Measurements from ENCODE around the gene USP5.

USP5 gene

DNA sequence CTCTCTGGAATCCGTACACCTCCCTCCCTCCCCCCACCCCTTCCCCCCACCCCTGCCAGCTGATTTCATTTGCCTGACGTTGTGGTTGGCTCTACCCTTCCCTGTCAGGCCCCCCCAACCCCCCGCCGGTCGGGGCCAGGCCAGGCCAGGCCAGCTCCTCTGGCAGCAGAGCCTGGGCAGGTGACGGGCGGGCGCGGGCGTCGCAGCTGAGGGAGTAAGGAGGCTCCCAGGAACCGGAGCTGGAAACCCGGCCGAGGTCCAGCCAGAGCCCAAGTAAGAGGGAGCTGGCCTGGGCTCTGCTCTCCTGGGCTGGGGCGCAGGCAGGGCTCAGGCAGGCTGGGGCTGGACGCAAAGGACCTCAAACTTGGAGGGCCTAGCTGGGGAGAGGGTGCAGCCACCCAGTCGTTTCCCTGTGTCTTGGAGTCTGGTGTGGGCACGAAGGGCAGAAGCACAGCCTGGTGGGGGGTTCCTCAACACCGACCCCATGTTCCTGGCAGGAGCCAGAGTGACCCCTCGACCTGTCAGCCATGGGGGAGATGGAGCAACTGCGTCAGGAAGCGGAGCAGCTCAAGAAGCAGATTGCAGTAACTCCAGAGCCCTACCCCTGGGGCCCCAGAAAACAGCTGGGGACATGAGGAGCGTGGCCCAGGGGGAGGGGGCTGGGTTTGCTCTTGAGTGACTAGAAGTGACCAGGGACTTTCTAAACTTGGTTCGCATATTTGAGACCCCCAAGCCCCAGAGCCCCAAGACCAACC lies 11.0 kb upstream of the USP5 start, which contains the start of gene GNB3:
Gene GNB3, plus strand, starts transcription at position 165 of the 755 bp plus-strand sequence. Its CDS starts 363 bp downstream, at position 528.
- no peak for DNase-seq (ENCODE audit: low read depth in 1 of 2, low spot score in 1 of 2)

DNA sequence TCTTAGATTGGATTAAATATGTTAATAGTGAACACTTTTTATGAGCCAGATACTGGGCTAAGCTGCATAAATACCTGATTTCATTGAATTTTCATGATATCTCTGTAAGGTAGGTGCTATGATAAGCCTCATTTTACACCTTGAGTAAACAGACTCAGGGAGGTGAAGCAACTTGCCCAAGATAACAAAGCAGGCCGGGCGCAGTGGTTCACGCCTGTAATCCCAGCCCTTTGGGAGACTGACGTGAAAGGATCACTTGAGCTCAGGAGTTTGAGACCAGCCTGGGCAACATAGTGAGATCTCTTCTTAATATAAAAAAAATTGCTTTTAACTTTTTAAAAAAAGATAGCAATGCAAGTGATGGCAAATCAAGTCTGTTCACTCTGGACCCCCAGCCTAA lies 9.9 kb upstream of the USP5 start:
- DNase-seq (ENCODE audit: low read depth in 1 of 2, low spot score in 1 of 2): no peak

- DNase-seq (ENCODE audit: low read depth in 1 of 2, low spot score in 1 of 2): no peak
These were observed 8.6 kb upstream of the USP5 start for GRCh38 chr12:6843118-6843902.

DNA sequence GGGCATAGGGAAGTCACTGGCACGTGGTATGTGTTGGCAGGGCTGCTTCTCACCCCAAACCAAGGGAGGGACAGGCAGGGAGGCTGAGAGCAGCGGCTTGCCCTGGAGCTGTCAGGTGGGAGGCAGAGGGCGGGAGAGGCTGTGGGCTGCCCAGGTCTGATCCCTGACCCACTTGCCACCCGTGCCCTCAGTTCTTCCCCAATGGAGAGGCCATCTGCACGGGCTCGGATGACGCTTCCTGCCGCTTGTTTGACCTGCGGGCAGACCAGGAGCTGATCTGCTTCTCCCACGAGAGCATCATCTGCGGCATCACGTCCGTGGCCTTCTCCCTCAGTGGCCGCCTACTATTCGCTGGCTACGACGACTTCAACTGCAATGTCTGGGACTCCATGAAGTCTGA lies 6.6 kb upstream of the USP5 start:
- DNase-seq (ENCODE audit: low read depth in 1 of 2, low spot score in 1 of 2): no peak

DNA sequence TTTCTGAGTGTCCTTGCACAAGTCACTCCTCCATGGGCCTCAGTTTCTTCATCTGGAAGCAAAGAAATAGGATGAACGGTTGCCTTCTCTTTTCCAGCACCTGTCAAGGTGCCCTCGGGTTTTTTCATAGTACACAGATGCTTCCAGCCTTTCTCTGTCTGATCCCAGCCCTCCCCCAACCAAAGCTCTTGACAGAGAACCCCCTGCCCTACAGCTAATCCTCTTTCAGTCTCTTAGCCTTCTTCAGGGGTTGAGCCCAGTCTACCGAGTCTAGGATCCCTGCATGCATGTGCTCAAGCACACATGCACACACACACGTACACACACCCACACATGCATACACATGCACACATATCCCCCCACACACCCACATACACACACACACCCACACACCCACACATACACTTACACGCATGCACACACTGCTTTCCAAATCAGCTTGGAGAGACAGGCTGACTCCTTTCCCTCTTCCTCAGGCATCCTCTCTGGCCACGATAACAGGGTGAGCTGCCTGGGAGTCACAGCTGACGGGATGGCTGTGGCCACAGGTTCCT lies 5.6 kb upstream of the USP5 start:
- no peak for DNase-seq (ENCODE audit: low read depth in 1 of 2, low spot score in 1 of 2)

GRCh38 chr12:6847676-6848075 lies 4.3 kb upstream of the USP5 start:
- DNase-seq (ENCODE audit: low read depth in 1 of 2, low spot score in 1 of 2): no peak

DNA sequence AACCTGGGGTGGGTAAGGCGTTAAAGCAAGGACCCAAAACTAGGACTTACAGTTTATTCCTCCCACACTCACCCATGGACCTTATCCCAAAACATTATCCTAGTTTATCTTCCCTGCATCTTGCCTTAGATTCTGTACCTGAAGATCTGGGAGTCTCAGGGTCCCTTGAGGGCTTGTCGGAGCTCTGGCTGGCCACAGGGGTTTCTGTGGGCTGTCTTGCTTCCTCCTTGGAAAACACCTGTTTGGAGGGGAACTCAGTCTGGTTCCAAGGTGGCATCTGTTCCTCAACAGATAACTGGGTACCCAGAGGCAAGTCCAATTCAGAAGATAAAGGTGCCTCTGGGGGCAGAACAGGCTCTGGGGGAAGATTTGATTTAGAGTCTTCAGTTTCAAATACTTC lies 2.5 kb upstream of the USP5 start:
- DNase-seq (ENCODE audit: low read depth in 1 of 2, low spot score in 1 of 2): no peak

GRCh38 chr12:6849976-6850560 lies 1.9 kb upstream of the USP5 start:
- no peak for DNase-seq (ENCODE audit: low read depth in 1 of 2, low spot score in 1 of 2)

GRCh38 chr12:6850796-6851152 lies 1.2 kb upstream of the USP5 start:
- no peak for DNase-seq (ENCODE audit: low read depth in 1 of 2, low spot score in 1 of 2)

- peak; percentile 76 to 90 for DNase-seq (ENCODE audit: low read depth in 1 of 2, low spot score in 1 of 2)
These were observed 613 bp upstream of the USP5 start, which contains the start of gene CDCA3 for GRCh38 chr12:6851153-6851920. Gene CDCA3, minus strand, starts transcription at chr12:6851286. Its CDS starts 334 bp downstream, at chr12:6850952.

GRCh38 chr12:6852651-6853354 lies 853 bp downstream of the USP5 start:
- peak; percentile 54 to 72 for DNase-seq (ENCODE audit: low read depth in 1 of 2, low spot score in 1 of 2)

GRCh38 chr12:6853626-6854025 lies 1.7 kb downstream of the USP5 start:
- DNase-seq (ENCODE audit: low read depth in 1 of 2, low spot score in 1 of 2): no peak

- no peak for DNase-seq (ENCODE audit: low read depth in 1 of 2, low spot score in 1 of 2)
These were observed 2.1 kb downstream of the USP5 start for GRCh38 chr12:6854036-6854435.

DNA sequence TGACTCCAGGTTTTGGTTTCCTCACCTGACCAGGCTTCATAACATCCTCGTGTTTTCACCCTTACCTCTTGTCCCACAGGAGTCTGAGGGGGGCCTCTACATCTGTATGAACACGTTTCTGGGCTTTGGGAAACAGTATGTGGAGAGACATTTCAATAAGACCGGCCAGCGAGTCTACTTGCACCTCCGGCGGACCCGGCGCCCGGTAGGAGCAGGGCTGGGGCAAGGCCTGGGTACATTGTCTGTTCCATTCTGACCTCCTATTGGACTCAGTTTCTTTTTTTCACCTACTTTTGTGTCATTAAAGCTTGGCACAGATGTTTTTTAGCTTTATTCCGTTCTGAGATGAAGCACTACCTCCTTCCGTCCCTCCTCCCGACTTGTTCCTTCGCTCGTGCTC lies 3.4 kb downstream of the USP5 start:
- no peak for DNase-seq (ENCODE audit: low read depth in 1 of 2, low spot score in 1 of 2)

- no peak for DNase-seq (ENCODE audit: low read depth in 1 of 2, low spot score in 1 of 2)
These were observed 6.8 kb downstream of the USP5 start for GRCh38 chr12:6858799-6859198.

- no peak for DNase-seq (ENCODE audit: low read depth in 1 of 2, low spot score in 1 of 2)
These were observed 8.2 kb downstream of the USP5 start for GRCh38 chr12:6860116-6860515.

DNA sequence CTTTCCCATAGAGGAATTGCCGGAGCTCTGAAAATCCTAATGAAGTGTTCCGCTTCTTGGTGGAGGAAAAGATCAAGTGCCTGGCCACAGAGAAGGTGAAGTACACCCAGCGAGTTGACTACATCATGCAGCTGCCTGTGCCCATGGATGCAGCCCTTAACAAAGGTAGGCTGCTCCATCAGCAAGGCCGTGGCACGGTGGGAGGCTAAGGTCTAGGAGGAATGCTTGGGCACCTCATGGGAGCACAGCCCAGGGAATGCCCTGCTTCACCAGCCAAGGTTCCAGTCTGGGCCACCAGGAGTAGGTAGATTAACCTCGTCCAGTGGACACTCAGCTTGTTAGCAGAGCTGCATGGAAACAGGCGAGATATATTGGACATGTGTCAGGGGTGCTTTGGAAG lies 9.0 kb downstream of the USP5 start:
- DNase-seq (ENCODE audit: low read depth in 1 of 2, low spot score in 1 of 2): no peak

GRCh38 chr12:6861391-6861790 lies 9.4 kb downstream of the USP5 start:
- no peak for DNase-seq (ENCODE audit: low read depth in 1 of 2, low spot score in 1 of 2)

DNA sequence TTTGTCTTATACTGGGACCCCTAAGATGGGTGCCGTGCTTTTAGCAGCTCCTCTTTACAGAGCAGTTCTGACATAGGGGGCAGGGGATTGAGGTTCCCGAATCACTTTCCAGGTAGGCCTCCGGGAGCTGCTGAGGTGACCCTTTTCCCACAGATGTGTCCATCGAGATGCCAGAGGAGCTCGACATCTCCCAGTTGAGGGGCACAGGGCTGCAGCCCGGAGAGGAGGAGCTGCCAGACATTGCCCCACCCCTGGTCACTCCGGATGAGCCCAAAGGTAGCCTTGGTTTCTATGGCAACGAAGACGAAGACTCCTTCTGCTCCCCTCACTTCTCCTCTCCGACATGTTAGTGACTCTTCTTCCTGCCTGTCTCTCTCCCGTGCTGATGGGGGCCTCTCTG lies 11.1 kb downstream of the USP5 start:
- DNase-seq (ENCODE audit: low read depth in 1 of 2, low spot score in 1 of 2): no peak

- DNase-seq (ENCODE audit: low read depth in 1 of 2, low spot score in 1 of 2): no peak
These were observed 11.8 kb downstream of the USP5 start for GRCh38 chr12:6863586-6864321.

Measured in activated CD4-positive, alpha-beta T cell treated with anti-CD3 and anti-CD28 coated beads, Interleukin-2, amount 50 U/mL, for 24 hours (primary cell).